Measurements from ENCODE around the gene CDADC1.

CDADC1 gene

DNA sequence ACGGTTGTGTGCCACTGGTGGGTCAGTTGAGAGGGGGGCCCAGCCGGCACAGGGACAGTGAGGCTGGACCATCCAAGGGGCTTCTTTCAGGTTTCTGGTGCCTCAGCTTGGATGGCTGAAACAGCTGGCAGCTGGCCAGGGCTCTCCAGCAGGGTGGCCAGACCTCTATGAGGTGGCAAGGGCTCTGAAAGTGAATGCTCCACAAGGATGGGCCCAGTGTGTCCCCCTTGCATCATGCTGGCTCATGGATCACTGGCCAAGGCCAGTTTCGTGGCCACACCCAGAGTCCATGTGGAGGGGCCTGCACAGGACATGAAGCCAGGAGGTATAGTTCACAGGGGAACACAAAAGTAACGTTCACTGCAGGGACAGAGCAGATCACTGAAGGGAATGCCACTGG is 49.6 kb downstream of the CDADC1 start:
- no peaks in the 10 kb centered on the region for H3K9me3 ChIP-seq (ENCODE audit: insufficient read depth, low read depth, low read length)
- no peak overlapping the region for H3K4me3 ChIP-seq (ENCODE audit: low read depth, low read length)
- H3K27ac ChIP-seq (ENCODE audit: low read depth, low read length), result no peak overlapping the region
- no peak overlapping the region for H3K4ac ChIP-seq (ENCODE audit: low read depth, low read length)
- H3K79me1 ChIP-seq (ENCODE audit: low read length), result no peaks in the 10 kb centered on the region
- no peak overlapping the region for H4K12ac ChIP-seq (ENCODE audit: low read depth, low read length)
- H3K9ac ChIP-seq (ENCODE audit: low read length), result no peak overlapping the region
- no peak overlapping the region for H2AK5ac ChIP-seq (ENCODE audit: low read length)
- H2BK12ac ChIP-seq (ENCODE audit: low read length), result no peak overlapping the region
- no peaks in the 10 kb centered on the region for H3K79me2 ChIP-seq (ENCODE audit: control insufficient read depth, insufficient read depth, low read length, poor library complexity)
- no peak overlapping the region for H3K18ac ChIP-seq (ENCODE audit: low read length)
- WGBS (ENCODE audit: extremely low coverage, insufficient coverage, insufficient read length), result no CpG with 5 or more reads among the region's 4 CpGs
- H2AFZ ChIP-seq (ENCODE audit: insufficient read depth, low read length, poor library complexity), result no peak overlapping the region
- no peak overlapping the region for H3K4me2 ChIP-seq (ENCODE audit: low read length)
- no peaks in the 10 kb centered on the region for H3K4me1 ChIP-seq (ENCODE audit: control insufficient read depth in 1 of 2, insufficient read depth in 2 of 2, low read length in 2 of 2)
- H3K14ac ChIP-seq (ENCODE audit: low read length), result no peak overlapping the region
- H4K91ac ChIP-seq (ENCODE audit: low read depth, low read length), result no peak overlapping the region
- H3K23ac ChIP-seq (ENCODE audit: low read length), result no peak overlapping the region
- no peak for DNase-seq
- H3K27me3 ChIP-seq (ENCODE audit: insufficient read depth, low read length), result no peaks in the 10 kb centered on the region
- no peak overlapping the region for H4K8ac ChIP-seq (ENCODE audit: low read depth, low read length)
- H3K36me3 ChIP-seq (ENCODE audit: control insufficient read depth in 1 of 2, insufficient read depth in 2 of 2, low read length in 2 of 2), result no peaks in the 10 kb centered on the region
- no peak overlapping the region for H2BK5ac ChIP-seq (ENCODE audit: low read depth, low read length, poor library complexity)
- H2BK120ac ChIP-seq (ENCODE audit: insufficient read depth, low read length, poor library complexity), result no peak overlapping the region

DNA sequence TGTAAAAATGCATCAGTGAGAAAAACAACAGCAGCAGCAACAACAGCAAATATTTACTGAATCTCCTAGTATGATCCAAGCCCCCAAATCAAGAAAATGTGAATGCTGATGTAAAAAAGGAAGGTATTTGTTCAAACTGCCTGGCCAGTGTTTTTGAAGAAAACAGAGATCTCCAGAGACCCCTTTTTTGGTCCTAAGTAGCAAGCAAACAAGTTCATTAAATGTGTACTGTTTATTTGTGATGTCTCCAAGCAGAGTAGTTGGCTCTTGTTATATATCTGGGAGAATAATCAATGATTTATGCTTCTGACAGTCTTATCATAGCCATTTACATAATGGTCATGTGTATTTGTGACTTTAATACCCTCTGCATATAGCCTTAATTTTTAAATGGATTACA is 50.7 kb downstream of the CDADC1 start:
- Histone ChIP-seq H2BK120ac (ENCODE audit: insufficient read depth, low read length, poor library complexity) (no peak overlapping the region), H3K79me1 (ENCODE audit: low read length) (no peaks in the 10 kb centered on the region), H3K4ac (ENCODE audit: low read depth, low read length) (no peak overlapping the region), H3K23ac (ENCODE audit: low read length) (no peak overlapping the region), H3K18ac (ENCODE audit: low read length) (no peak overlapping the region), H3K9me3 (ENCODE audit: insufficient read depth, low read depth, low read length) (no peaks in the 10 kb centered on the region), H4K91ac (ENCODE audit: low read depth, low read length) (no peak overlapping the region), H3K9ac (ENCODE audit: low read length) (no peak overlapping the region), H2BK5ac (ENCODE audit: low read depth, low read length, poor library complexity) (no peak overlapping the region), H3K79me2 (ENCODE audit: control insufficient read depth, insufficient read depth, low read length, poor library complexity) (no peaks in the 10 kb centered on the region), H2AK5ac (ENCODE audit: low read length) (no peak overlapping the region), H3K27me3 (ENCODE audit: insufficient read depth, low read length) (no peaks in the 10 kb centered on the region), H3K14ac (ENCODE audit: low read length) (no peak overlapping the region), H3K36me3 (ENCODE audit: control insufficient read depth in 1 of 2, insufficient read depth in 2 of 2, low read length in 2 of 2) (no peaks in the 10 kb centered on the region), H3K4me1 (ENCODE audit: control insufficient read depth in 1 of 2, insufficient read depth in 2 of 2, low read length in 2 of 2) (no peaks in the 10 kb centered on the region), H3K4me3 (ENCODE audit: low read depth, low read length) (no peak overlapping the region), H2BK12ac (ENCODE audit: low read length) (no peak overlapping the region), H2AFZ (ENCODE audit: insufficient read depth, low read length, poor library complexity) (no peak overlapping the region), H3K4me2 (ENCODE audit: low read length) (no peak overlapping the region), H4K12ac (ENCODE audit: low read depth, low read length) (no peak overlapping the region), H3K27ac (ENCODE audit: low read depth, low read length) (no peak overlapping the region), H4K8ac (ENCODE audit: low read depth, low read length) (no peak overlapping the region)
- no peak for DNase-seq

DNA sequence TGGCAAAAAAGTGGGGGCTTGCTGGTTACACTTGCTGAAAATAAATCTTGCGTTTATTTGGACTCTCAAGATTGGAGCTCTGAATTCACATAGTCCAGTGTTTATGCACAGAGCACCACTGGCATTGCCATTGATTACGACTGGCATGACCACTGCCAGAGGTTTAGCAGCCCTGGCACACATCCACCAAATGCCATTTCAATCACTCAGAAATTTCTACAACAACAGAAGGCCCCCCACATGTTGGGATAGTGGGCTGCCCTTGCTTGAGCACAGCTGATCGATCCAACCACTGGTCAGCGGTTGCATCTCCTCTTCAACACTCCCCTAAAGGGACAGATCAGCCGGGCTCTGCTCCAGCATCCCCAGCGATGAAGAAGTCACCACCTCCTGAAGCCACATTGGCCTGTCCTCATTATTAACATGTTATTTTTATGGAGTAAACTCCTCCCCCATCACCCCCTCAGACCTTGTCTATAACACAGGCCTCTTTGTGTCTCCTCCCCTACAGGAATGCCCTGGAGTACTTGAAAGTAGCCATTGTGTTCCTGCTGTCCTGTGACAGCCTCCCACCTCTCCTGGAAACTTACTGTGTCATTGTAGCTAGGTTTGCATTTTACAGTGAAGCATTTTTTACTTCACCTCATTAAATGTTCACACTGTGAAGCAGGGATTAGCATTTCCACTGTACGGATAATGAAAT is 51.3 kb downstream of the CDADC1 start:
- no peak overlapping the region for H3K23ac ChIP-seq (ENCODE audit: low read length)
- no peak overlapping the region for H3K4me2 ChIP-seq (ENCODE audit: low read length)
- H4K8ac ChIP-seq (ENCODE audit: low read depth, low read length), result no peak overlapping the region
- no peak overlapping the region for H2AK5ac ChIP-seq (ENCODE audit: low read length)
- no peak overlapping the region for H3K4ac ChIP-seq (ENCODE audit: low read depth, low read length)
- no peak overlapping the region for H3K27ac ChIP-seq (ENCODE audit: low read depth, low read length)
- no CpG with 5 or more reads among the region's 7 CpGs for WGBS (ENCODE audit: extremely low coverage, insufficient coverage, insufficient read length)
- no peak overlapping the region for H3K9ac ChIP-seq (ENCODE audit: low read length)
- H2BK12ac ChIP-seq (ENCODE audit: low read length), result no peak overlapping the region
- H3K79me1 ChIP-seq (ENCODE audit: low read length), result no peaks in the 10 kb centered on the region
- H3K27me3 ChIP-seq (ENCODE audit: insufficient read depth, low read length), result no peaks in the 10 kb centered on the region
- no peak overlapping the region for H2BK120ac ChIP-seq (ENCODE audit: insufficient read depth, low read length, poor library complexity)
- H4K91ac ChIP-seq (ENCODE audit: low read depth, low read length), result no peak overlapping the region
- no peaks in the 10 kb centered on the region for H3K9me3 ChIP-seq (ENCODE audit: insufficient read depth, low read depth, low read length)
- no peak overlapping the region for H3K14ac ChIP-seq (ENCODE audit: low read length)
- no peak overlapping the region for H3K4me3 ChIP-seq (ENCODE audit: low read depth, low read length)
- no peak overlapping the region for H4K12ac ChIP-seq (ENCODE audit: low read depth, low read length)
- no peak for DNase-seq
- H3K79me2 ChIP-seq (ENCODE audit: control insufficient read depth, insufficient read depth, low read length, poor library complexity), result no peaks in the 10 kb centered on the region
- no peak overlapping the region for H3K18ac ChIP-seq (ENCODE audit: low read length)
- no peaks in the 10 kb centered on the region for H3K36me3 ChIP-seq (ENCODE audit: control insufficient read depth in 1 of 2, insufficient read depth in 2 of 2, low read length in 2 of 2)
- no peak overlapping the region for H2AFZ ChIP-seq (ENCODE audit: insufficient read depth, low read length, poor library complexity)
- H3K4me1 ChIP-seq (ENCODE audit: control insufficient read depth in 1 of 2, insufficient read depth in 2 of 2, low read length in 2 of 2), result no peaks in the 10 kb centered on the region
- H2BK5ac ChIP-seq (ENCODE audit: low read depth, low read length, poor library complexity), result no peak overlapping the region

DNA sequence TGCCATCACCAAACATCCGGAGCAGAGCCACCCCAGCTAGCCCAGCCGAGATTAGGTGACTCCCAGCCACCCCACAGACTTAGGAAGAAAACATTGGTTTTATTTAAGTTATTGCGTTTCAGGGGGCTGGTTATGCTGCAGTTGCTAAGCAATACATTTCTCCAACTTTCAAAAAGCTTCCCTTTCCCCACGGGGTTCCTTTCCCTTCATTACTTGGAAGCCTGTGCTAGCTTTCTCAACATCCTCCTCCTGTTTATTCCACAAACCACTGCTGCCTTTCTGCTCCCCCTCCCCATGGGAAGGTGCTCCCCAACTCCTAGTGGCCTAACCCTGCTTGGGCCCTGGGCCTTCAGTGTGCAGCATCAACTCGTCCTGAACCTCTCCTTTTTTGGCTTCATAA is 52.6 kb downstream of the CDADC1 start:
- Histone ChIP-seq H2BK5ac (ENCODE audit: low read depth, low read length, poor library complexity) (no peak overlapping the region), H3K36me3 (ENCODE audit: control insufficient read depth in 1 of 2, insufficient read depth in 2 of 2, low read length in 2 of 2) (no peaks in the 10 kb centered on the region), H3K4me1 (ENCODE audit: control insufficient read depth in 1 of 2, insufficient read depth in 2 of 2, low read length in 2 of 2) (no peaks in the 10 kb centered on the region), H2AK5ac (ENCODE audit: low read length) (no peak overlapping the region), H3K4ac (ENCODE audit: low read depth, low read length) (no peak overlapping the region), H3K23ac (ENCODE audit: low read length) (no peak overlapping the region), H4K12ac (ENCODE audit: low read depth, low read length) (no peak overlapping the region), H3K14ac (ENCODE audit: low read length) (no peak overlapping the region), H3K4me2 (ENCODE audit: low read length) (no peak overlapping the region), H4K91ac (ENCODE audit: low read depth, low read length) (no peak overlapping the region), H3K18ac (ENCODE audit: low read length) (no peak overlapping the region), H3K9me3 (ENCODE audit: insufficient read depth, low read depth, low read length) (no peaks in the 10 kb centered on the region), H3K9ac (ENCODE audit: low read length) (no peak overlapping the region), H2AFZ (ENCODE audit: insufficient read depth, low read length, poor library complexity) (no peak overlapping the region), H3K4me3 (ENCODE audit: low read depth, low read length) (no peak overlapping the region), H2BK12ac (ENCODE audit: low read length) (no peak overlapping the region), H3K27ac (ENCODE audit: low read depth, low read length) (no peak overlapping the region), H3K27me3 (ENCODE audit: insufficient read depth, low read length) (no peaks in the 10 kb centered on the region), H3K79me2 (ENCODE audit: control insufficient read depth, insufficient read depth, low read length, poor library complexity) (no peaks in the 10 kb centered on the region), H4K8ac (ENCODE audit: low read depth, low read length) (no peak overlapping the region), H2BK120ac (ENCODE audit: insufficient read depth, low read length, poor library complexity) (no peak overlapping the region), H3K79me1 (ENCODE audit: low read length) (no peaks in the 10 kb centered on the region)
- no peak for DNase-seq
- WGBS (ENCODE audit: extremely low coverage, insufficient coverage, insufficient read length), result no CpG with 5 or more reads among the region's 5 CpGs
